Upper lobe of left lung (tissue), 6 donors: Measurements from ENCODE around the gene UBB. TPM values are rescaled to one million over a fixed set of nuclear protein-coding genes. Genes with fewer than 3 reads are reported as not detected.

Experiments
- ATAC-seq, 2 donors: fragments of 200-7000 bp; cut with Tn5 transposase; one replicate each; pipeline ENCODE4 v1.9.1; 2022; ENCODE audit warnings: mild to moderate bottlenecking in 2 of 2, moderate library complexity in 2 of 2; ENCODE audit not compliant: low FRiP score in 2 of 2
- DNase-seq, 2 donors: peaks; one replicate each; pipeline ENCODE4 v3.0.0-alpha.2; 2019 to 2020
- H3K27ac ChIP-seq, 4 donors: fragments of 200-600 bp; sonication (generic); one replicate each; pipeline ENCODE4 v1.5.1; 2016 to 2019
- H3K27me3 ChIP-seq, 4 donors: fragments of 200-600 bp; sonication (generic); one replicate each; pipeline ENCODE4 v1.5.1; 2017 to 2019
- H3K36me3 ChIP-seq, 4 donors: fragments of 200-600 bp; sonication (generic); one replicate each; pipeline ENCODE4 v1.5.1; 2016 to 2019
- H3K4me1 ChIP-seq, 4 donors: fragments of 200-600 bp; sonication (generic); one replicate each; pipeline ENCODE4 v1.5.1; 2018 to 2019
- H3K4me3 ChIP-seq, 4 donors: fragments of 200-600 bp; sonication (generic); one replicate each; pipeline ENCODE4 v1.5.1; 2017 to 2019; ENCODE audit warnings: mild to moderate bottlenecking in 2 of 4, moderate library complexity in 1 of 4
- H3K9me3 ChIP-seq, 4 donors: fragments of 200-600 bp; sonication (generic); one replicate each; pipeline ENCODE4 v1.5.1; 2018 to 2019
- CTCF ChIP-seq, 6 experiments: fragments of 450-650 bp in 4 of 6; fragments of 200-600 bp in 2 of 6; sonication (generic) in 2 of 6; IDR thresholded peaks; one replicate each; pipeline ENCODE4 v1.5.1; 2016 to 2019; ENCODE audit warnings: antibody characterized with exemption in 6 of 6
- EP300 ChIP-seq, 4 donors: sonication (generic); formaldehyde crosslinking; IDR thresholded peaks; one replicate each; pipeline ENCODE4 v1.5.1; 2017; ENCODE audit warnings: antibody characterized with exemption in 4 of 4, control low read depth in 2 of 4
- POLR2A ChIP-seq, 4 donors: fragments of 450-650 bp; IDR thresholded peaks; one replicate each; pipeline ENCODE4 v1.5.1; 2016 to 2017; ENCODE audit warnings: antibody characterized with exemption in 4 of 4, mild to moderate bottlenecking in 2 of 4
- POLR2AphosphoS5 ChIP-seq, 2 donors: sonication (generic); formaldehyde crosslinking; IDR thresholded peaks; one replicate each; pipeline ENCODE4 v1.5.1; 2017; ENCODE audit warnings: antibody characterized with exemption in 2 of 2
- WGBS, 2 donors: methylation state at CpG; one replicate each; pipeline ENCODE4 v1.1.5; 2017 to 2018; 5-methylcytosine and 5-hydroxymethylcytosine counted together
- total RNA-seq, 6 donors: library from RNA; depleted of rRNA in 4 of 6; stranded (reverse); fragments of >200 nt in 4 of 6; gene quantifications; one replicate each; pipeline versions ENCODE4 v1.1.0 to v1.2.1, GENCODE V29; 2016 to 2021
- donor health status: DM: no; HTN: no; CAD: no; lungs with moderate emphysema.
- donor health status: DM: no; HTN: yes; CAD: no; lungs with severe emphysema.

The UBB gene
- total RNA-seq, 6 donors from 2014 or later, result 281 to 1,666 (median 998) TPM

GRCh38 chr17:16378636-16379282, 2.1 kb upstream of the UBB start:
- no peak for ATAC-seq
- 69% methylated on average over 14 to 17 of the region's 17 CpGs for WGBS, 2 donors
- Histone ChIP-seq H3K4me3 (no peak overlapping the region), H3K36me3 (peaks cover 9 to 15% (median 11%) of the 10 kb centered on the region in 4 donors), H3K27me3 (no peaks in the 10 kb centered on the region), H3K27ac (peak overlapping the region in 3 of 4 donors; percentile 35 to 92 (median 91)), H3K4me1 (peaks cover 29 to 42% (median 40%) of the 10 kb centered on the region in 4 donors), H3K9me3 (no peaks in the 10 kb centered on the region)
- DNase-seq, result peak; percentile 34 to 83
- TF ChIP-seq POLR2A (IDR thresholded peaks at IDR 0.05), result no peak
- TF ChIP-seq EP300 (IDR thresholded peaks at IDR 0.05), result peak in 1 of 4 donors; percentile 14
- TF ChIP-seq CTCF (IDR thresholded peaks at IDR 0.05), result no peak
- peak in 1 of 2 donors; percentile 29 for TF ChIP-seq POLR2AphosphoS5 (IDR thresholded peaks at IDR 0.05)

GRCh38 chr17:16379654-16380053, 1.2 kb upstream of the UBB start:
- Histone ChIP-seq H3K4me1 (peaks cover 24 to 45% (median 38%) of the 10 kb centered on the region in 4 donors), H3K4me3 (no peak overlapping the region), H3K27ac (peak overlapping the region; percentile 90 to 92 (median 92)), H3K9me3 (no peaks in the 10 kb centered on the region), H3K36me3 (peaks cover 9 to 18% (median 11%) of the 10 kb centered on the region in 4 donors), H3K27me3 (no peaks in the 10 kb centered on the region)
- no peak for ATAC-seq
- no peak for DNase-seq
- 85 to 88% methylated on average over 8 of the region's 8 CpGs for WGBS, 2 donors
- no peak for TF ChIP-seq POLR2AphosphoS5 (IDR thresholded peaks at IDR 0.05)
- TF ChIP-seq EP300 (IDR thresholded peaks at IDR 0.05), result no peak
- TF ChIP-seq CTCF (IDR thresholded peaks at IDR 0.05), result no peak
- TF ChIP-seq POLR2A (IDR thresholded peaks at IDR 0.05), result no peak

GRCh38 chr17:16381496-16381820, 567 bp downstream of the UBB start:
- no peak for DNase-seq
- Histone ChIP-seq H3K36me3 (peaks cover 9 to 18% (median 11%) of the 10 kb centered on the region in 4 donors), H3K4me1 (peaks cover 24 to 45% (median 39%) of the 10 kb centered on the region in 4 donors), H3K27me3 (no peaks in the 10 kb centered on the region), H3K9me3 (no peaks in the 10 kb centered on the region), H3K27ac (peak overlapping the region; percentile 90 to 92 (median 92)), H3K4me3 (peak overlapping the region; percentile 57 to 68 (median 62))
- ATAC-seq, result no peak
- no peak for TF ChIP-seq EP300 (IDR thresholded peaks at IDR 0.05)
- TF ChIP-seq CTCF (IDR thresholded peaks at IDR 0.05), result no peak
- TF ChIP-seq POLR2A (IDR thresholded peaks at IDR 0.05), result no peak
- TF ChIP-seq POLR2AphosphoS5 (IDR thresholded peaks at IDR 0.05), result no peak
- WGBS, 2 donors, result 0 to 1% methylated on average over 14 of the region's 14 CpGs

- Histone ChIP-seq H3K27me3 (no peaks in the 10 kb centered on the region), H3K4me1 (peaks cover 26 to 54% (median 38%) of the 10 kb centered on the region in 4 donors), H3K9me3 (no peaks in the 10 kb centered on the region), H3K36me3 (peaks cover 9 to 18% (median 11%) of the 10 kb centered on the region in 4 donors), H3K27ac (peak overlapping the region in 1 of 4 donors; percentile 49), H3K4me3 (peak overlapping the region in 1 of 4 donors; percentile 64)
- DNase-seq (no peak), ATAC-seq (no peak)
- no peak for TF ChIP-seq EP300 (IDR thresholded peaks at IDR 0.05)
- no peak for TF ChIP-seq POLR2AphosphoS5 (IDR thresholded peaks at IDR 0.05)
- TF ChIP-seq POLR2A (IDR thresholded peaks at IDR 0.05), result no peak
- no peak for TF ChIP-seq CTCF (IDR thresholded peaks at IDR 0.05)
- WGBS, 2 donors, result 42 to 64% methylated on average over 4 of the region's 4 CpGs
Observed at GRCh38 chr17:16383216-16383615, 2.3 kb downstream of the UBB start.
